OCI-LY1 (cell line): ENCODE measurements around the gene NPAS3.

ENCODE experiments used
- EZH2 ChIP-seq: fragments of 200-600 bp; sonication (generic), shearing (Covaris generic); IDR thresholded peaks from 2 replicates; pipeline ENCODE4 v1.8.0; 2017; ENCODE audit warnings: borderline replicate concordance, mixed run types, mild to moderate bottlenecking, antibody characterized with exemption, low read length, moderate library complexity, mixed read lengths
- TF ChIP-seq, protein P1 (sequence below): fragments of 200-600 bp; sonication (generic), shearing (Covaris generic); IDR thresholded peaks from 2 replicates; pipeline ENCODE4 v1.5.1; 2017; ENCODE audit warnings: mild to moderate bottlenecking, antibody characterized with exemption, low read length, moderate library complexity, mixed read lengths

GRCh38 chr14:33348510-33348909 lies 409.8 kb downstream of the NPAS3 start:
- TF ChIP-seq, protein P1, sequence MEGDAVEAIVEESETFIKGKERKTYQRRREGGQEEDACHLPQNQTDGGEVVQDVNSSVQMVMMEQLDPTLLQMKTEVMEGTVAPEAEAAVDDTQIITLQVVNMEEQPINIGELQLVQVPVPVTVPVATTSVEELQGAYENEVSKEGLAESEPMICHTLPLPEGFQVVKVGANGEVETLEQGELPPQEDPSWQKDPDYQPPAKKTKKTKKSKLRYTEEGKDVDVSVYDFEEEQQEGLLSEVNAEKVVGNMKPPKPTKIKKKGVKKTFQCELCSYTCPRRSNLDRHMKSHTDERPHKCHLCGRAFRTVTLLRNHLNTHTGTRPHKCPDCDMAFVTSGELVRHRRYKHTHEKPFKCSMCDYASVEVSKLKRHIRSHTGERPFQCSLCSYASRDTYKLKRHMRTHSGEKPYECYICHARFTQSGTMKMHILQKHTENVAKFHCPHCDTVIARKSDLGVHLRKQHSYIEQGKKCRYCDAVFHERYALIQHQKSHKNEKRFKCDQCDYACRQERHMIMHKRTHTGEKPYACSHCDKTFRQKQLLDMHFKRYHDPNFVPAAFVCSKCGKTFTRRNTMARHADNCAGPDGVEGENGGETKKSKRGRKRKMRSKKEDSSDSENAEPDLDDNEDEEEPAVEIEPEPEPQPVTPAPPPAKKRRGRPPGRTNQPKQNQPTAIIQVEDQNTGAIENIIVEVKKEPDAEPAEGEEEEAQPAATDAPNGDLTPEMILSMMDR = no peak
- no peak for TF ChIP-seq EZH2
